Measurements from ENCODE around the gene TNS4. TPM values are rescaled to one million over a fixed set of nuclear protein-coding genes. Genes with fewer than 3 reads are reported as not detected.

Gene TNS4
- total and polyA plus RNA-seq, 9 of the 15 experiments (the other 6 are each of a cell fraction or from before 2014, with no cell fraction given): 0.04 to 0.73 (median 0.24) TPM; not detected in 1

DNA sequence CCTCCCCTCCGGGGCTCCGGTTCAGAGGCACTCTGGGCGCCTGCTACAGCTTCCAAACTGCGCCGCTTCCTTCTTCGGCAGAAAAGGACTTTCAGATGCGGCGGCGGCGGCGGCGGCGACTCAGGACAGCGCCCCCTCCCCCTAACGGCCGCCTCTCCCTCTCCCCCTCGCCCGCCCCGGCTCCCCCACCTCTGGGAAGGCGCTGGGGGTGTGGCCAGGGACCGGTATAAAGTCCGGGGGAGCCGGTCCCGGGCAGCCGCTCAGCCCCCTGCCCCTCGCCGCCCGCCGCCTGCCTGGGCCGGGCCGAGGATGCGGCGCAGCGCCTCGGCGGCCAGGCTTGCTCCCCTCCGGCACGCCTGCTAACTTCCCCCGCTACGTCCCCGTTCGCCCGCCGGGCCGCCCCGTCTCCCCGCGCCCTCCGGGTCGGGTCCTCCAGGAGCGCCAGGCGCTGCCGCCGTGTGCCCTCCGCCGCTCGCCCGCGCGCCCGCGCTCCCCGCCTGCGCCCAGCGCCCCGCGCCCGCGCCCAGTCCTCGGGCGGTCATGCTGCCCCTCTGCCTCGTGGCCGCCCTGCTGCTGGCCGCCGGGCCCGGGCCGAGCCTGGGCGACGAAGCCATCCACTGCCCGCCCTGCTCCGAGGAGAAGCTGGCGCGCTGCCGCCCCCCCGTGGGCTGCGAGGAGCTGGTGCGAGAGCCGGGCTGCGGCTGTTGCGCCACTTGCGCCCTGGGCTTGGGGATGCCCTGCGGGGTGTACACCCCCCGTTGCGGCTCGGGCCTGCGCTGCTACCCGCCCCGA, 58.0 kb downstream of the TNS4 start, which contains the start of gene IGFBP4 (continued):
- TF ChIP-seq EP300 (IDR thresholded peaks at IDR 0.05; ENCODE audit: low read length) (no peak), ETS2 (tag; IDR thresholded peaks at IDR 0.05; ENCODE audit: borderline replicate concordance, poor library complexity, severe bottlenecking) (no peak), MCM3 (IDR thresholded peaks at IDR 0.05) (no peak), YBX1 (IDR thresholded peaks at IDR 0.05) (no peak), U2AF2 (optimal IDR thresholded peaks at IDR 0.05; ENCODE audit: low read depth, low read length) (no peak), L3MBTL2 (IDR thresholded peaks at IDR 0.05) (peak; percentile 79), HDAC3 (IDR thresholded peaks at IDR 0.05; ENCODE audit: borderline replicate concordance, partially characterized antibody) (no peak), ZNF224 (CRISPR knock-in tag; IDR thresholded peaks at IDR 0.05) (no peak), FOXM1 (IDR thresholded peaks at IDR 0.05; ENCODE audit: low read depth) (no peak), FOXM1 (CRISPR knock-in tag; IDR thresholded peaks at IDR 0.05; ENCODE audit: low read depth) (no peak), CCAR2 (IDR thresholded peaks at IDR 0.05; ENCODE audit: low read depth, low read length) (no peak), ADNP (tag; IDR thresholded peaks at IDR 0.05) (no peak), MAZ (CRISPR knock-in tag; conservative IDR thresholded peaks at IDR 0.05 in 1 of 2, IDR thresholded peaks at IDR 0.05 in 1 of 2) (peak in 1 of 2 experiments; percentile 42; a peak in 2 of 4 replicates), ZNF518B (CRISPR knock-in tag; IDR thresholded peaks at IDR 0.05) (no peak), U2AF1 (optimal IDR thresholded peaks at IDR 0.05; ENCODE audit: low read depth, low read length) (peak; percentile 63), CUX1 (CRISPR knock-in tag; IDR thresholded peaks at IDR 0.05) (no peak)
- TF ChIP-seq, protein P1, sequence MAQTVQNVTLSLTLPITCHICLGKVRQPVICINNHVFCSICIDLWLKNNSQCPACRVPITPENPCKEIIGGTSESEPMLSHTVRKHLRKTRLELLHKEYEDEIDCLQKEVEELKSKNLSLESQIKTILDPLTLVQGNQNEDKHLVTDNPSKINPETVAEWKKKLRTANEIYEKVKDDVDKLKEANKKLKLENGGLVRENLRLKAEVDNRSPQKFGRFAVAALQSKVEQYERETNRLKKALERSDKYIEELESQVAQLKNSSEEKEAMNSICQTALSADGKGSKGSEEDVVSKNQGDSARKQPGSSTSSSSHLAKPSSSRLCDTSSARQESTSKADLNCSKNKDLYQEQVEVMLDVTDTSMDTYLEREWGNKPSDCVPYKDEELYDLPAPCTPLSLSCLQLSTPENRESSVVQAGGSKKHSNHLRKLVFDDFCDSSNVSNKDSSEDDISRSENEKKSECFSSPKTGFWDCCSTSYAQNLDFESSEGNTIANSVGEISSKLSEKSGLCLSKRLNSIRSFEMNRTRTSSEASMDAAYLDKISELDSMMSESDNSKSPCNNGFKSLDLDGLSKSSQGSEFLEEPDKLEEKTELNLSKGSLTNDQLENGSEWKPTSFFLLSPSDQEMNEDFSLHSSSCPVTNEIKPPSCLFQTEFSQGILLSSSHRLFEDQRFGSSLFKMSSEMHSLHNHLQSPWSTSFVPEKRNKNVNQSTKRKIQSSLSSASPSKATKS (CRISPR knock-in tag; IDR thresholded peaks at IDR 0.05): no peak

Measured in K562 (cell line).